Transverse colon (tissue), 4 donors: ENCODE results near the gene MAST4. TPM values are rescaled to one million over a fixed set of nuclear protein-coding genes. Genes with fewer than 3 reads are reported as not detected.

Source experiments
- DNase-seq: peaks from one replicate; pipeline ENCODE4 v3.0.0-alpha.2; 2019
- H3K27ac ChIP-seq, 4 donors: fragments of 200-600 bp; sonication (generic); 2 replicates each; pipeline ENCODE4 v1.5.1; 2016 to 2018; ENCODE audit warnings: inconsistent platforms in 4 of 4
- H3K27me3 ChIP-seq: fragments of 200-600 bp; sonication (generic); 2 replicates; pipeline ENCODE4 v1.5.1; 2017; ENCODE audit warnings: inconsistent platforms
- H3K36me3 ChIP-seq, 4 donors: fragments of 200-600 bp; sonication (generic); 2 replicates each; pipeline ENCODE4 v1.5.1; 2017 to 2019; ENCODE audit warnings: inconsistent platforms in 4 of 4
- H3K4me1 ChIP-seq, 4 donors: fragments of 200-600 bp; sonication (generic); 2 replicates each; pipeline ENCODE4 v1.5.1; 2017 to 2020; ENCODE audit warnings: inconsistent platforms in 4 of 4
- H3K4me3 ChIP-seq, 4 donors: fragments of 200-600 bp; sonication (generic); 1 replicate in 1 of 4; 2 replicates in 3 of 4; pipeline versions ENCODE4 v1.5.1 to v1.6.1; 2017 to 2019; ENCODE audit warnings: inconsistent platforms in 4 of 4
- H3K9me3 ChIP-seq, 2 donors: fragments of 200-600 bp; sonication (generic); 2 replicates each; pipeline ENCODE4 v1.5.1; 2017 to 2019; ENCODE audit warnings: inconsistent platforms in 2 of 2
- CTCF ChIP-seq, 5 experiments: fragments of 200-600 bp in 3 of 5; fragments of 450-650 bp in 2 of 5; sonication (generic) in 3 of 5; IDR thresholded peaks; 1 replicate in 2 of 5; 2 replicates in 3 of 5; pipeline ENCODE4 v1.5.1; 2016 to 2017; ENCODE audit warnings: antibody characterized with exemption in 5 of 5, inconsistent platforms in 3 of 5, mild to moderate bottlenecking in 2 of 5, moderate library complexity in 1 of 5
- EP300 ChIP-seq: sonication (generic); formaldehyde crosslinking; IDR thresholded peaks from one replicate; pipeline ENCODE4 v1.6.1; 2017; ENCODE audit warnings: antibody characterized with exemption, low read depth
- POLR2A ChIP-seq: fragments of 450-650 bp; IDR thresholded peaks from one replicate; pipeline ENCODE4 v1.6.1; 2016; ENCODE audit warnings: antibody characterized with exemption, mild to moderate bottlenecking, moderate library complexity
- POLR2AphosphoS5 ChIP-seq, 3 donors: sonication (generic); formaldehyde crosslinking; IDR thresholded peaks; one replicate each; pipeline ENCODE4 v1.6.1; 2016; ENCODE audit warnings: antibody characterized with exemption in 3 of 3
- WGBS, 2 donors: methylation state at CpG; one replicate each; pipeline ENCODE4 v1.1.5; 2018; ENCODE audit warnings: low coverage in 1 of 2; 5-methylcytosine and 5-hydroxymethylcytosine counted together
- in situ Hi-C, 4 donors: fragments of 200-750 bp; cut with MboI; loops; one replicate each; pipeline versions ENCODE4 v1.15.0 to v1.15.1; 2017; ENCODE audit warnings: low sequenced_read_pairs in 3 of 4, low pct_ligation_motif_present in 1 of 4, low pct_unique_long_range_greater_than_20kb in 1 of 4
- intact Hi-C: fragments of 100-400 bp; cut with DNase I; formaldehyde crosslinking; loops from one replicate; pipeline ENCODE4 v1.15.1; 2023; ENCODE audit warnings: low total_unique reads
- total RNA-seq, 4 donors: library from RNA; depleted of rRNA; stranded (reverse); fragments of >200 nt; gene quantifications; one replicate each; pipeline ENCODE4 v1.1.0, GENCODE V29; 2016

MAST4 gene
- total RNA-seq, 4 donors from 2014 or later = 20.3 to 46.8 (median 35.4) TPM

- 44 to 65% methylated on average over 3 of the region's 3 CpGs for WGBS, 2 donors
- no peak for TF ChIP-seq EP300
- TF ChIP-seq POLR2A = no peak
- TF ChIP-seq CTCF (IDR thresholded peaks at IDR 0.05) = no peak
- TF ChIP-seq POLR2AphosphoS5 (IDR thresholded peaks at IDR 0.05) = no peak
- Histone ChIP-seq H3K36me3 (no peaks in the 10 kb centered on the region), H3K27me3 (no peaks in the 10 kb centered on the region), H3K27ac (no peak overlapping the region), H3K4me3 (no peak overlapping the region), H3K9me3 (no peaks in the 10 kb centered on the region), H3K4me1 (no peaks in the 10 kb centered on the region)
- intact Hi-C loops (no loop called here), in situ Hi-C loops (no loop called here)
- no peak for DNase-seq
Observed at GRCh38 chr5:66647146-66647856, 51.1 kb downstream of the MAST4 start.

GRCh38 chr5:66652818-66653217 lies 56.6 kb downstream of the MAST4 start:
- Histone ChIP-seq H3K27me3 (no peaks in the 10 kb centered on the region), H3K4me3 (no peak overlapping the region), H3K27ac (no peak overlapping the region), H3K9me3 (no peaks in the 10 kb centered on the region), H3K4me1 (no peaks in the 10 kb centered on the region), H3K36me3 (no peaks in the 10 kb centered on the region)
- DNase-seq = no peak
- in situ Hi-C loops (no loop called here), intact Hi-C loops (no loop called here)
- WGBS, 2 donors = 93 to 94% methylated on average over 3 of the region's 3 CpGs
- TF ChIP-seq POLR2AphosphoS5 (IDR thresholded peaks at IDR 0.05) (no peak), CTCF (IDR thresholded peaks at IDR 0.05) (no peak), POLR2A (no peak), EP300 (no peak)

- H3K27ac ChIP-seq = no peak overlapping the region
- 71 to 88% methylated on average over 1 of the region's 1 CpG for WGBS, 2 donors
- no peak for DNase-seq
- no peaks in the 10 kb centered on the region for H3K36me3 ChIP-seq
- H3K9me3 ChIP-seq = no peaks in the 10 kb centered on the region
- no peak for TF ChIP-seq EP300
- TF ChIP-seq POLR2A = no peak
- TF ChIP-seq POLR2AphosphoS5 (IDR thresholded peaks at IDR 0.05) = no peak
- in situ Hi-C loops (no loop called here), intact Hi-C loops (no loop called here)
- no peaks in the 10 kb centered on the region for H3K4me1 ChIP-seq
- H3K27me3 ChIP-seq = no peaks in the 10 kb centered on the region
- no peak overlapping the region for H3K4me3 ChIP-seq
Observed at GRCh38 chr5:66653325-66653724, 57.1 kb downstream of the MAST4 start.

- no peak overlapping the region for H3K4me3 ChIP-seq
- 51 to 83% methylated on average over 2 of the region's 2 CpGs for WGBS, 2 donors
- H3K36me3 ChIP-seq = no peaks in the 10 kb centered on the region
- H3K4me1 ChIP-seq = no peaks in the 10 kb centered on the region
- DNase-seq = no peak
- H3K9me3 ChIP-seq = no peaks in the 10 kb centered on the region
- in situ Hi-C loops (no loop called here), intact Hi-C loops (no loop called here)
- H3K27me3 ChIP-seq = no peaks in the 10 kb centered on the region
- no peak overlapping the region for H3K27ac ChIP-seq
- TF ChIP-seq POLR2A (no peak), CTCF (IDR thresholded peaks at IDR 0.05) (no peak), POLR2AphosphoS5 (IDR thresholded peaks at IDR 0.05) (no peak), EP300 (no peak)
Observed at GRCh38 chr5:66655395-66656324, 59.5 kb downstream of the MAST4 start.
